Activated CD8-positive, alpha-beta T cell treated with anti-CD3 and anti-CD28 coated beads for 36 hours (primary cell): Measurements from ENCODE around the gene PEAR1. TPM values are rescaled to one million over a fixed set of nuclear protein-coding genes. Genes with fewer than 3 reads are reported as not detected.

ENCODE experiments used
- ATAC-seq: fragments of 200-7000 bp; cut with Tn5 transposase; one replicate; pipeline ENCODE4 v1.10.0; 2021; ENCODE audit warnings: mild to moderate bottlenecking, moderate library complexity
- CTCF ChIA-PET: fragments of 350-600 bp; sonication (Branson Sonifier 250); formaldehyde crosslinking; loops from one replicate; lab custom pipeline; 2021; ENCODE audit warnings: antibody characterized with exemption; lab: Charles Lee
- POLR2A ChIA-PET: fragments of 350-600 bp; sonication (Branson Sonifier 250); formaldehyde crosslinking; loops from one replicate; lab custom pipeline; 2021; ENCODE audit warnings: antibody characterized with exemption; lab: Charles Lee
- DNase-seq: peaks from one replicate; pipeline ENCODE4 v3.0.0-alpha.2; 2020
- H3K27ac Mint-ChIP-seq: one replicate; pipeline ENCODE4 v1.8.0; 2021; ENCODE audit warnings: mild to moderate bottlenecking, mixed read lengths
- H3K27me3 Mint-ChIP-seq: one replicate; pipeline ENCODE4 v1.8.0; 2021; ENCODE audit warnings: mixed read lengths
- H3K36me3 Mint-ChIP-seq: one replicate; pipeline ENCODE4 v1.8.0; 2021; ENCODE audit warnings: low read depth, mixed read lengths
- H3K4me1 Mint-ChIP-seq: one replicate; pipeline ENCODE4 v1.8.0; 2021; ENCODE audit warnings: low read depth, mixed read lengths
- H3K4me3 Mint-ChIP-seq: one replicate; pipeline ENCODE4 v1.8.0; 2021; ENCODE audit warnings: mild to moderate bottlenecking, moderate library complexity, mixed read lengths
- H3K9me3 Mint-ChIP-seq: one replicate; pipeline ENCODE4 v1.8.0; 2021; ENCODE audit warnings: mixed read lengths
- CTCF ChIP-seq: fragments of 200-600 bp; IDR thresholded peaks from one replicate; pipeline ENCODE4 v1.8.0; 2022; ENCODE audit warnings: antibody characterized with exemption, mild to moderate bottlenecking
- intact Hi-C: fragments of 100-400 bp; cut with micrococcal nuclease; formaldehyde crosslinking; loops from one replicate; pipeline ENCODE4 v1.10.0; 2022
- total RNA-seq, 2 experiments: library from RNA; stranded (reverse); gene quantifications; one replicate each; pipeline ENCODE4 v1.2.3, GENCODE V29; 2021

The PEAR1 gene
- total RNA-seq, 2 experiments from 2014 or later = 0.07 TPM; not detected in 1

DNA sequence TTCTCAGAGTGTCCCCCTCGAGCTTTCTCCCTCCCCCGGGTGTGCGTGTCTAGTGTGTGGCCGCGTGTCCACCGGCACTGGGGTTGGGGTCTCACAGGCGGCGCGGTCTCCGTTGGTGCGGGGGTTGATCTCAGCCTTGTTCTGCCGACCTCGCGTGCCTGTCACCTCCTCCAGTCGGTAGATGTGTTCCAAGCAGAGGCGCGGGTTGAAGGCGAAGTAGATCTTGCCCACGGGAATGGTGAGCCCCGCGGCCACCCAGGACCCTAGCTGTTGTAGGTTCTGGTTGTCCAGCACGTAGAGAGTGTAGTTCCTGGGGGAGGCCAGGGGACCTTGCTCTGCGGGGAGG is 44.4 kb upstream of the PEAR1 start:
- Mint-ChIP-seq H3K27me3 (peaks cover 29% of the 10 kb centered on the region), H3K4me1 (peaks cover 42% of the 10 kb centered on the region), H3K36me3 (no peaks in the 10 kb centered on the region), H3K27ac (peak overlapping the region; percentile 84), H3K9me3 (no peaks in the 10 kb centered on the region), H3K4me3 (peak overlapping the region; percentile 70)
- intact Hi-C loops = no loop called here
- no peak for ATAC-seq
- ChIA-PET POLR2A (interaction anchor here (1.1 to 2.4 kb wide), 7 partner anchors 9 to 47 kb away, joined by 4 to 19 read pairs (median 5); partner anchors contain the start of genes INSRR and NTRK1), CTCF (interaction anchor here (1.4 to 5.7 kb wide), 7 partner anchors 10 to 79 kb away, joined by 4 to 81 read pairs (median 5); partner anchors contain the start of genes INSRR and NTRK1)
- no peak for DNase-seq
- TF ChIP-seq CTCF = no peak

DNA sequence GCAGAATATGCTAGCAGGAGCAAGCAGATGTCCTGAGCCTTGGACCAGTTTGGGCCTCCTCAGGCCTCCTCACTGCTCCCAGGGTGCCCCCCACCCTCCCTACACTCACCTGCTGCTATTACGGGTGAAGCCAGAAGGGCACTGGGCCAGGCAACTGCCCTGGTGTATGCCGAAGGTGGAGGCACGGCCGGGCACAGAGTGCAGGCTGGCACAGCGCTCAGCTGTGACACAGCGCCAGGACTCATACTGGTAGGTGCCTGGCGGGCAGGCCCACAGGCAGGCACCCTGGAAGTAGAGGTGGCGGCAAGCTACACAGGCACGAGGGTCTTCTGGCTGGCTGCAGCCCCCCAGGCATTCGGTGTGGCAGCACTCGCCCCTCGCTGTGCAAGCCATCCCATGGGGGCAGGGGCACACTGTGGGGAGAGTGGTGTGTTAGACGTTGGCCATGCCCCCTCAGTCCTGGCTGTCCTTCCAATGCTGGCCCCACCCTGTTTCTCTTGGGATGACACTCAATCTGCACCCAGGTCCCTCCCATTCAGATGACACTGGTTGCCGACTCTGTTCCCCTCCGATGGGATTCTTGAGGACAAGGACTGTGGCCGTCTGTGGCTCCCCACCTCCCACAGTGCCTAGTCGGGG is 41.6 kb upstream of the PEAR1 start:
- intact Hi-C loops = no loop called here
- no peak overlapping the region for H3K27ac Mint-ChIP-seq
- H3K4me1 Mint-ChIP-seq = peaks cover 23% of the 10 kb centered on the region
- H3K36me3 Mint-ChIP-seq = no peaks in the 10 kb centered on the region
- CTCF ChIA-PET = interaction anchor here (3.3 kb wide), 1 partner anchor 13 kb away, joined by 22 read pairs; no protein-coding TSS in a partner anchor
- no peak overlapping the region for H3K4me3 Mint-ChIP-seq
- no peak for DNase-seq
- peaks cover 10% of the 10 kb centered on the region for H3K27me3 Mint-ChIP-seq
- POLR2A ChIA-PET = interaction anchor here (1.1 kb wide), 1 partner anchor 12 kb away, joined by 3 read pairs; no protein-coding TSS in a partner anchor
- H3K9me3 Mint-ChIP-seq = no peaks in the 10 kb centered on the region
- no peak for TF ChIP-seq CTCF
- no peak for ATAC-seq

GRCh38 chr1:156852418-156852874 is 41.1 kb upstream of the PEAR1 start:
- H3K4me3 Mint-ChIP-seq = no peak overlapping the region
- H3K36me3 Mint-ChIP-seq = no peaks in the 10 kb centered on the region
- intact Hi-C loops = no loop called here
- H3K27me3 Mint-ChIP-seq = peaks cover 8% of the 10 kb centered on the region
- H3K4me1 Mint-ChIP-seq = peaks cover 21% of the 10 kb centered on the region
- no peak for ATAC-seq
- no peak for DNase-seq
- no peaks in the 10 kb centered on the region for H3K9me3 Mint-ChIP-seq
- ChIA-PET POLR2A (interaction anchor here (1.1 kb wide), 1 partner anchor 13 kb away, joined by 3 read pairs; no protein-coding TSS in a partner anchor), CTCF (interaction anchor here (1.2 to 3.3 kb wide), 3 partner anchors 14 to 164 kb away, joined by 3 to 22 read pairs (median 4); no protein-coding TSS in a partner anchor)
- no peak overlapping the region for H3K27ac Mint-ChIP-seq
- TF ChIP-seq CTCF = no peak

GRCh38 chr1:156853761-156854160 is 39.8 kb upstream of the PEAR1 start:
- ATAC-seq = no peak
- Mint-ChIP-seq H3K27ac (no peak overlapping the region), H3K4me3 (no peak overlapping the region), H3K36me3 (no peaks in the 10 kb centered on the region), H3K27me3 (peaks cover 17% of the 10 kb centered on the region), H3K4me1 (peaks cover 12% of the 10 kb centered on the region), H3K9me3 (no peaks in the 10 kb centered on the region)
- intact Hi-C loops = no loop called here
- ChIA-PET CTCF (interaction anchor here (1.2 to 3.3 kb wide), 3 partner anchors 15 to 165 kb away, joined by 3 to 22 read pairs (median 4); no protein-coding TSS in a partner anchor), POLR2A (interaction anchor here (0.8 kb wide), 1 partner anchor 50 kb away, joined by 3 read pairs; no protein-coding TSS in a partner anchor)
- no peak for DNase-seq
- no peak for TF ChIP-seq CTCF

DNA sequence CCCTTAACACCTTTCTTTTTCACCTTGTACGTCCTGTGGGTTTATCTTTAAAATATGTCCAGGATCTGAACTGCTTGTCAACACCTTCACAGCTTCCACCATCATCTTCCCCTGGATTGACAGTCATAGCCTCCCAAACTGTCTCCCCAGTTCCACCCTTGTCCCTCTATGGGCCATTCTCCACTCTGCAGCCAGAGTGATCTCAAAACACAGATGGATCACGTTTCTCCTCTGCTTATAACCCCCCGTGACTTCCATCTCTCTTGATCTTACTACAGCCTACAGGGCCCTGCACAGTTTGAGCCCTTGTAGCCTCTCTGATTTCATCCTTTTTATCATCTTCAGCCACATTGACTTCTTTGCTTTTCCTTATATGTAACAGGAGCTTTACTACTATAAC is 38.9 kb upstream of the PEAR1 start:
- TF ChIP-seq CTCF = no peak
- Mint-ChIP-seq H3K4me1 (peaks cover 10% of the 10 kb centered on the region), H3K27me3 (peaks cover 22% of the 10 kb centered on the region), H3K27ac (no peak overlapping the region), H3K4me3 (no peak overlapping the region), H3K9me3 (no peaks in the 10 kb centered on the region), H3K36me3 (no peaks in the 10 kb centered on the region)
- no peak for ATAC-seq
- DNase-seq = no peak
- POLR2A ChIA-PET = interaction anchor here (1.3 kb wide), 1 partner anchor 9 kb away, joined by 3 read pairs; no protein-coding TSS in a partner anchor
- intact Hi-C loops = loop anchor here (5.0 kb wide), 1 partner anchor 52 kb away; no protein-coding TSS in a partner anchor
- CTCF ChIA-PET = interaction anchor here (8.4 to 13.5 kb wide), 2 partner anchors 17 to 128 kb away, joined by 101 to 273 read pairs; partner anchors contain the start of genes ISG20L2 and METTL25B
